ENCODE data around the gene PHLPP2. TPM values are rescaled to one million over a fixed set of nuclear protein-coding genes. Genes with fewer than 3 reads are reported as not detected.

Gene PHLPP2
- total and polyA plus RNA-seq, 2 donors (not counting 1 experiment from before 2014, with no cell fraction given) = 9.7 to 13.2 TPM

DNA sequence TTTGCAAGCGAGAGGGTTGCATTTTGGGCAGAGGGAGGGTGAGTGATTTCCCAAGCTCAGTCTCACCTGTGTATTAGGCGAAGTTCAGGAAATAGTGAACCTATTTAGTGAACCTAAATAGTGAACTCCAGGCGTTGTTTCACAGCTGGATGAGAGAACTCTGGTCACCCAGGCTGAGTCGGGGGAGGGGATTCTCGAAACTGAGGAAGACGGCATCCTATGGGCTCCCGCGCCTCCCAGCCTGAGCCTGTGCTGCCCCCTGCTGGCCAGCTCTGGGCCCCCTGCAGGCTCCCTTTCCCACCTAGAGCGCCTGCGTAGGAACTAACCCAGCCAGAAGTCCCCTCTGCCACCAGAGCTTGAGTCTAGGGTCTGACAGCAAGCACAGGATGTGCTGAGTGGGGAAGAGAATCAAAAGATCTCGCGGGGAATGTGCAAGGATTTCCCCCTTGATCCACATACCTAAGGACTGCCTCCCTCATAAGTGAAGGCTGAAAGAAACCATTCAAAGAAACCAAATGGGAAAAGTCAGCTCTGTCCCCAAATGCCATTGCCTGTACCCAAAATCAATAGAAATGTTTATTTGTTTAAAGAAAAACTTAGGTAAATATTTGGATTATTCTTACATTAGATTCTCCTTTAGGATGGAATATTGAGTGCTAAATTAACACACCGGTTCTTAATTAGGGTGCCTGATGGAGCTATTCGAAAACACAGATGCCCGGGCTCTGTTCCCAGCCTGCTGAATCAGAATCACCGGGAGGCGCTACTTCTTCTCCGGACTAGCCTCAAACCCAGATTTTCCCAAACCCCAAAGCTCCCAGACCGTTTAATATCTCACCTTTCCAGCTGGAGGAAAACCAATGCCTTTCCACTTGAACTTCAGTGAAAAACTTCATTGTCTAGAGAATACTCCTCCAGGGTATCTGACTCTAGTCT, 113.3 kb downstream of the PHLPP2 start:
- H3K4me2 ChIP-seq (ENCODE audit: extremely low read depth, insufficient read depth, low read length) = no peak overlapping the region
- no peak overlapping the region for H3K9ac ChIP-seq (ENCODE audit: insufficient read depth, low read length)
- DNase-seq (ENCODE audit: low read depth in 2 of 2) = peak; percentile 39 to 43
- no peaks in the 10 kb centered on the region for H3K79me2 ChIP-seq (ENCODE audit: control insufficient read depth, insufficient read depth, low read length)
- TF ChIP-seq EZH2 (IDR thresholded peaks at IDR 0.05; ENCODE audit: low read length, missing control alignments) (no peak), CTCF (conservative IDR thresholded peaks at IDR 0.05 in 1 of 2, IDR thresholded peaks at IDR 0.05 in 1 of 2; ENCODE audit: low read depth in 1 of 2, low read length in 2 of 2) (peak; percentile 58 to 90)
- H3K27ac ChIP-seq (ENCODE audit: insufficient read depth, low read length) = no peak overlapping the region
- H3K4me1 ChIP-seq (ENCODE audit: control insufficient read depth, extremely low read depth, insufficient read depth, low read length) = no peaks in the 10 kb centered on the region
- no peaks in the 10 kb centered on the region for H3K36me3 ChIP-seq (ENCODE audit: control insufficient read depth, insufficient read depth, low read length)
- no peak overlapping the region for H2AFZ ChIP-seq (ENCODE audit: low read length)
- H3K9me3 ChIP-seq (ENCODE audit: control insufficient read depth, insufficient read depth, low read depth, low read length) = no peaks in the 10 kb centered on the region
- H4K20me1 ChIP-seq (ENCODE audit: control insufficient read depth, extremely low read depth, insufficient read depth, low read length) = no peaks in the 10 kb centered on the region
- H3K27me3 ChIP-seq (ENCODE audit: control insufficient read depth, insufficient read depth, low read length) = no peaks in the 10 kb centered on the region
- H3K4me3 ChIP-seq (replicated peaks in 1 of 4; ENCODE audit: control extremely low read depth in 1 of 4, insufficient read depth in 1 of 4, low read depth in 3 of 4, low read length in 4 of 4) = peak overlapping the region in 1 of 4 experiments; percentile 6

GRCh38 chr16:71610447-71610846, 114.1 kb downstream of the PHLPP2 start:
- no peak for DNase-seq (ENCODE audit: low read depth in 2 of 2)
- no peaks in the 10 kb centered on the region for H4K20me1 ChIP-seq (ENCODE audit: control insufficient read depth, extremely low read depth, insufficient read depth, low read length)
- no peaks in the 10 kb centered on the region for H3K9me3 ChIP-seq (ENCODE audit: control insufficient read depth, insufficient read depth, low read depth, low read length)
- no peak overlapping the region for H3K9ac ChIP-seq (ENCODE audit: insufficient read depth, low read length)
- no peak overlapping the region for H3K27ac ChIP-seq (ENCODE audit: insufficient read depth, low read length)
- H3K4me3 ChIP-seq (replicated peaks in 1 of 4; ENCODE audit: control extremely low read depth in 1 of 4, insufficient read depth in 1 of 4, low read depth in 3 of 4, low read length in 4 of 4) = no peak overlapping the region
- TF ChIP-seq CTCF (conservative IDR thresholded peaks at IDR 0.05 in 1 of 2, IDR thresholded peaks at IDR 0.05 in 1 of 2; ENCODE audit: low read depth in 1 of 2, low read length in 2 of 2) (no peak), EZH2 (IDR thresholded peaks at IDR 0.05; ENCODE audit: low read length, missing control alignments) (no peak)
- no peaks in the 10 kb centered on the region for H3K27me3 ChIP-seq (ENCODE audit: control insufficient read depth, insufficient read depth, low read length)
- H3K79me2 ChIP-seq (ENCODE audit: control insufficient read depth, insufficient read depth, low read length) = no peaks in the 10 kb centered on the region
- no peak overlapping the region for H2AFZ ChIP-seq (ENCODE audit: low read length)
- no peak overlapping the region for H3K4me2 ChIP-seq (ENCODE audit: extremely low read depth, insufficient read depth, low read length)
- no peaks in the 10 kb centered on the region for H3K4me1 ChIP-seq (ENCODE audit: control insufficient read depth, extremely low read depth, insufficient read depth, low read length)
- H3K36me3 ChIP-seq (ENCODE audit: control insufficient read depth, insufficient read depth, low read length) = no peaks in the 10 kb centered on the region

GRCh38 chr16:71609066-71609465, 115.4 kb downstream of the PHLPP2 start:
- DNase-seq (ENCODE audit: low read depth in 2 of 2) = no peak
- TF ChIP-seq CTCF (conservative IDR thresholded peaks at IDR 0.05 in 1 of 2, IDR thresholded peaks at IDR 0.05 in 1 of 2; ENCODE audit: low read depth in 1 of 2, low read length in 2 of 2) (no peak), EZH2 (IDR thresholded peaks at IDR 0.05; ENCODE audit: low read length, missing control alignments) (no peak)

More at GRCh38 chr16:71609066-71609465, 115.4 kb downstream of the PHLPP2 start:
- Histone ChIP-seq H3K36me3 (ENCODE audit: control insufficient read depth, insufficient read depth, low read length) (no peaks in the 10 kb centered on the region), H3K79me2 (ENCODE audit: control insufficient read depth, insufficient read depth, low read length) (no peaks in the 10 kb centered on the region), H3K9me3 (ENCODE audit: control insufficient read depth, insufficient read depth, low read depth, low read length) (no peaks in the 10 kb centered on the region), H3K4me2 (ENCODE audit: extremely low read depth, insufficient read depth, low read length) (no peak overlapping the region), H3K27ac (ENCODE audit: insufficient read depth, low read length) (no peak overlapping the region), H2AFZ (ENCODE audit: low read length) (no peak overlapping the region), H4K20me1 (ENCODE audit: control insufficient read depth, extremely low read depth, insufficient read depth, low read length) (no peaks in the 10 kb centered on the region), H3K4me3 (replicated peaks in 1 of 4; ENCODE audit: control extremely low read depth in 1 of 4, insufficient read depth in 1 of 4, low read depth in 3 of 4, low read length in 4 of 4) (no peak overlapping the region), H3K9ac (ENCODE audit: insufficient read depth, low read length) (no peak overlapping the region), H3K27me3 (ENCODE audit: control insufficient read depth, insufficient read depth, low read length) (no peaks in the 10 kb centered on the region), H3K4me1 (ENCODE audit: control insufficient read depth, extremely low read depth, insufficient read depth, low read length) (no peaks in the 10 kb centered on the region)
